ENCODE data around the gene PLPP1.

The PLPP1 gene

DNA sequence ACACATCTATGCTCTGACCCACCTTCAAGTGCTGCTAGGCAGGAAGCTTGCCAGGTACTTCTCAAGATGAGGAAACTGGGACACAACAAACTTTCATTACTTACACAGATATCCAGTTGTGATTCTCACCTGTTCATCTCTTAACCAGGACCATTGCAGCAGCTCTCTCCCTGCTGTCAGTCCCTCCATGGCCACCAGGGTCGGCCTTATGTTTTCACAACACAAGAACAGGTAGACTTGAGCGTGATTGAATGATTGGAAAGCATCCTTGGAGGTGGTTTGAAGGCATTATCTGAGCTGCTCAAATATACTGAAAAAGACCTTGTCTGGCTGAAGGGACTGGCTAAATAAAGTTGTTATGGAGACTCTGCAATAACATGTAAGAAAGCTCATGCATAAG is 132.6 kb downstream of the PLPP1 start:
- no peaks in the 10 kb centered on the region for H3K27me3 ChIP-seq (ENCODE audit: control insufficient read depth in 2 of 2, insufficient read depth in 2 of 2, low read length in 2 of 2)
- H3K36me3 ChIP-seq (ENCODE audit: control insufficient read depth in 2 of 2, insufficient read depth in 2 of 2, low read length in 2 of 2) = peaks cover 35 to 42% of the 10 kb centered on the region in 2 donors
- no peak overlapping the region for H3K27ac ChIP-seq (ENCODE audit: low read depth in 2 of 2, low read length in 2 of 2)
- H3K9me3 ChIP-seq (ENCODE audit: control insufficient read depth in 2 of 2, low read length in 2 of 2) = no peaks in the 10 kb centered on the region
- H3K4me1 ChIP-seq (ENCODE audit: control insufficient read depth in 2 of 2, insufficient read depth in 2 of 2, low read length in 2 of 2) = no peaks in the 10 kb centered on the region
- H3K4me3 ChIP-seq (ENCODE audit: low read length in 2 of 2) = no peak overlapping the region
- no peak overlapping the region for H3K9ac ChIP-seq (ENCODE audit: low read depth in 1 of 2, low read length in 2 of 2)

DNA sequence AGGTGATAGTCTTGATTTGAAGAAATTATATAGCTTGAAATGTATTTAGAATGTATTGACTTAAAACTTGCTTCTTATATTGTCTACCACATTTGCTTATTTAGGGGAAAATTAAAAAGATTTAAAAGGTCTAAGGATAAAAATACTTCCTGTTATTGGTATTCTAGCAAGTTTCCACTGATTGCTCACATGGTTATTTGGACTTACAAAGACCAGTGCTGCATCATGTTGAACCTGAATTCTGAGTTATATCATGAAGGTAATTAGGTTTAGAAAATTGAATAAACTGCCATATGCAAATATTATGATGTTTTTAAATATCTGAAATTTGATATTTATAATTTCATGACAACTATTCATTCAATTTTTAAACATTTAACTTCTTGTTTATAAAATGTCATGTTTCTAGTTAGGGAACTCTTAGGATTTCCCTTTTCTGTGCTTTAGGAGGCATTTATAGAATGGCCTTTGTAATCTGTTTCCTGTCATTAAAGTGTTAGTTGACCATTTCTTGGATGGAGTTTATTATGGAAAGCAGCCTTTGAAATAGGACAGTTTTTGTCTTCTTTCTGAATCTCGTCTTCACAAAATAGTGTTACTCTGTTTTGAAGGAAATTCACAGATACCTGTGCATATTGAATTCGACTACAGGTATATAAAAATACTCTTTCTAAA is 141.1 kb downstream of the PLPP1 start:
- Histone ChIP-seq H3K9me3 (ENCODE audit: control insufficient read depth in 2 of 2, low read length in 2 of 2) (peaks cover 0 to 6% of the 10 kb centered on the region in 2 donors), H3K36me3 (ENCODE audit: control insufficient read depth in 2 of 2, insufficient read depth in 2 of 2, low read length in 2 of 2) (peaks cover 4 to 12% of the 10 kb centered on the region in 2 donors), H3K27me3 (ENCODE audit: control insufficient read depth in 2 of 2, insufficient read depth in 2 of 2, low read length in 2 of 2) (no peaks in the 10 kb centered on the region), H3K4me3 (ENCODE audit: low read length in 2 of 2) (no peak overlapping the region), H3K27ac (ENCODE audit: low read depth in 2 of 2, low read length in 2 of 2) (no peak overlapping the region), H3K9ac (ENCODE audit: low read depth in 1 of 2, low read length in 2 of 2) (no peak overlapping the region), H3K4me1 (ENCODE audit: control insufficient read depth in 2 of 2, insufficient read depth in 2 of 2, low read length in 2 of 2) (peaks cover 13 to 21% of the 10 kb centered on the region in 2 donors)

DNA sequence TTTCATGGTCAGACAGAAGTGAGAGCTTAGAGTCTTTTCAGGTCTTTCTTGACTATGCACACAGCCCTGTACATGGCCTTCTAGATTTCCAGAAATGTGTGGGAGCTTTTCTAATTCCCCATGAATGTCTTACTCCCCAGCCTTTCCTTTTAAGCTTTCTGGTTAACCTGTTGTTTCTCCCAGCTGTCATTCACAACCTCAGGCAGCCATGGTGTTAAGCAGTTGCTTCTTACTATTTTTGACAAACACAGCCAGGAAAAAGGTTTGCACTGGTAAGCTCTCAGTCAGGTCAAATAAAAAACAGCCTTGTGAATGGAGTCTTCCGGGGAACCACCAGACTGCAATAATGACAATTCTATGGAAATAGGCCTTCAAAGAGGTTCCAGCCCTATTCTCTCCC is 142.1 kb downstream of the PLPP1 start:
- H3K9me3 ChIP-seq (ENCODE audit: control insufficient read depth in 2 of 2, low read length in 2 of 2) = peaks cover 0 to 6% of the 10 kb centered on the region in 2 donors
- no peak overlapping the region for H3K4me3 ChIP-seq (ENCODE audit: low read length in 2 of 2)
- H3K9ac ChIP-seq (ENCODE audit: low read depth in 1 of 2, low read length in 2 of 2) = no peak overlapping the region
- no peaks in the 10 kb centered on the region for H3K27me3 ChIP-seq (ENCODE audit: control insufficient read depth in 2 of 2, insufficient read depth in 2 of 2, low read length in 2 of 2)
- no peak overlapping the region for H3K27ac ChIP-seq (ENCODE audit: low read depth in 2 of 2, low read length in 2 of 2)
- peaks cover 2 to 20% of the 10 kb centered on the region in 2 donors for H3K36me3 ChIP-seq (ENCODE audit: control insufficient read depth in 2 of 2, insufficient read depth in 2 of 2, low read length in 2 of 2)
- H3K4me1 ChIP-seq (ENCODE audit: control insufficient read depth in 2 of 2, insufficient read depth in 2 of 2, low read length in 2 of 2) = peaks cover 13 to 21% of the 10 kb centered on the region in 2 donors

DNA sequence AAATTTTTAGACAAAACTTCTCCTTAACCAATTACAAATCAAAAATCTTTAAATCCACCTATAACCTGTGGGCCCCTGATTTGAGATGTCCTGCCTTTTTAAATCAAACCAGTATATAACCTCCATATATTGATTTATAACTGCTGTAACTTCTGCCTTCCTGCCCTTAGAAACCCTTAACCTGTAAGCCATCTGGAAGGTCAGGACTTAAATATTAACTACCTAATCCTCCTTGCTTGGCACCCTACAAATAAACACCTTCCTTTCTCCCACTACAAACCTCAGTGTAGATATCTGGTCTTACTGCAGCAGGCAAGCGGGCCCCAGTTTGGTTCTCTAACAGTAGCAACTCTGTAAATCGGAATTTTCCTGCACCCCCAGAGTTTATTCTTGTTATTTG is 143.1 kb downstream of the PLPP1 start:
- H3K27me3 ChIP-seq (ENCODE audit: control insufficient read depth in 2 of 2, insufficient read depth in 2 of 2, low read length in 2 of 2) = no peaks in the 10 kb centered on the region
- H3K36me3 ChIP-seq (ENCODE audit: control insufficient read depth in 2 of 2, insufficient read depth in 2 of 2, low read length in 2 of 2) = peaks cover 2 to 20% of the 10 kb centered on the region in 2 donors
- no peak overlapping the region for H3K9ac ChIP-seq (ENCODE audit: low read depth in 1 of 2, low read length in 2 of 2)
- peak overlapping the region in 1 of 2 donors; percentile 24 for H3K4me3 ChIP-seq (ENCODE audit: low read length in 2 of 2)
- H3K4me1 ChIP-seq (ENCODE audit: control insufficient read depth in 2 of 2, insufficient read depth in 2 of 2, low read length in 2 of 2) = peaks cover 13 to 21% of the 10 kb centered on the region in 2 donors
- peak overlapping the region; percentile 27 to 52 for H3K27ac ChIP-seq (ENCODE audit: low read depth in 2 of 2, low read length in 2 of 2)
- peaks cover 0 to 6% of the 10 kb centered on the region in 2 donors for H3K9me3 ChIP-seq (ENCODE audit: control insufficient read depth in 2 of 2, low read length in 2 of 2)

DNA sequence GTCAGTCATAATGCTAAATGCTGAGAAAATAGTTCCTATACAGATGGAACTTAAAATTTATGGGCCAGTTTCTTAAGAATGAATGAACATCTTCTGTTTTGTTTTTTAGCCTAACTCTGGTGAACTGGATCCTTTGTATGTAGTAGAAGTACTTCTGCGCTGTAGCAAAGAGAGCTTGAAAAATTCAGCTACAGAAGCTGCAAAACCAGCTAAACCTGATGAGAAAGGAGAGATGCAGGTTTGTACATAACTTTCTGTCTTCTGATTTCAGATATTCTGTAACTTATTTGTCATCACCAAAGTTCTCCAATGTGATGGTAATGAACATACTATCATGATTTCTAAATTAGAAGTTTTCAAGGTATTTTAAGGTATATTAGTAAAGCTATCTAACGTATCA is 146.9 kb downstream of the PLPP1 start:
- peaks cover 3 to 22% of the 10 kb centered on the region in 2 donors for H3K36me3 ChIP-seq (ENCODE audit: control insufficient read depth in 2 of 2, insufficient read depth in 2 of 2, low read length in 2 of 2)
- no peak overlapping the region for H3K4me3 ChIP-seq (ENCODE audit: low read length in 2 of 2)
- H3K4me1 ChIP-seq (ENCODE audit: control insufficient read depth in 2 of 2, insufficient read depth in 2 of 2, low read length in 2 of 2) = peaks cover 13 to 21% of the 10 kb centered on the region in 2 donors

DNA sequence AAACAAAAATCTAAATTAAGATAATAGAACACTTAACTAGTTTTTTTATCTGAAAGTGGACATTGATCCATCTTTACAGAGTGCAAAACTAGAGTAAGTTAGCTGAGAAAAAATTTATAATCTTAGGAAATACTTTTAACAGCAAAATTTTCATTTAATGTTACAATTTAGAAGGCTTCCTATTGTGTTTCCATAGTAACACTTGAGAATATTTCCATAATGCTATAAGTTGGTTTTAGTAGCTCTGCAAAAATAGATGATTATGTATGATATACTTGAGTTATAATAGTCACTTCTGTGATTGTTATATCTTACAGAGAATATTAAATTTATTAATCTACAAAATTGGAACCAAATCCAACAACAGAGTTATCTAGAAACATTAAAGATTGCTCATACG is 148.4 kb downstream of the PLPP1 start:
- H3K4me1 ChIP-seq (ENCODE audit: control insufficient read depth in 2 of 2, insufficient read depth in 2 of 2, low read length in 2 of 2) = peaks cover 7 to 15% of the 10 kb centered on the region in 2 donors

More for the DNA sequence above, 146.9 kb downstream of the PLPP1 start:
- Histone ChIP-seq H3K9me3 (ENCODE audit: control insufficient read depth in 2 of 2, low read length in 2 of 2) (peaks cover 0 to 5% of the 10 kb centered on the region in 2 donors), H3K9ac (ENCODE audit: low read depth in 1 of 2, low read length in 2 of 2) (no peak overlapping the region), H3K27ac (ENCODE audit: low read depth in 2 of 2, low read length in 2 of 2) (no peak overlapping the region), H3K27me3 (ENCODE audit: control insufficient read depth in 2 of 2, insufficient read depth in 2 of 2, low read length in 2 of 2) (no peaks in the 10 kb centered on the region)

DNA sequence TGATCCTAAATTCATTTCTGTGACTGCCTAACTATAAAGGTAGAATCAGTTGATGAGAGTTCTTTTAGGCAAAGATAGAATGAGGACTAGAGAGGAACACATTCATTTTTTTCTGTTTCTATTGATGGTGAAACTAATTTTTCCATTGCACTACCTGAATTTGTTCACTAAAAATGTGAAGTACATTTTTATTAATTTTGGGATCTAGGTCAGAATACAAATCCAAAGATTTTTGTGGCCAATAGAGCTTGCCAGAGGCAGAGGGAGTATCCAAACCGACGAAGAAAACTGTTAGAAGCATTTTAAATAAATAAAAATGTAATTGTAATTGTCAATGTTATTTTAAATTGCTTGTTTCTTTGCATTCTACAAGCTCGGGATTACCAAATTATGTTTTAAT is 148.9 kb downstream of the PLPP1 start:
- Histone ChIP-seq H3K4me1 (ENCODE audit: control insufficient read depth in 2 of 2, insufficient read depth in 2 of 2, low read length in 2 of 2) (peaks cover 2 to 11% of the 10 kb centered on the region in 2 donors), H3K27me3 (ENCODE audit: control insufficient read depth in 2 of 2, insufficient read depth in 2 of 2, low read length in 2 of 2) (no peaks in the 10 kb centered on the region), H3K9me3 (ENCODE audit: control insufficient read depth in 2 of 2, low read length in 2 of 2) (no peaks in the 10 kb centered on the region), H3K9ac (ENCODE audit: low read depth in 1 of 2, low read length in 2 of 2) (no peak overlapping the region), H3K27ac (ENCODE audit: low read depth in 2 of 2, low read length in 2 of 2) (no peak overlapping the region), H3K4me3 (ENCODE audit: low read length in 2 of 2) (no peak overlapping the region), H3K36me3 (ENCODE audit: control insufficient read depth in 2 of 2, insufficient read depth in 2 of 2, low read length in 2 of 2) (peaks cover 7 to 22% of the 10 kb centered on the region in 2 donors)

More for the DNA sequence above, 148.4 kb downstream of the PLPP1 start:
- H3K27ac ChIP-seq (ENCODE audit: low read depth in 2 of 2, low read length in 2 of 2) = no peak overlapping the region
- no peaks in the 10 kb centered on the region for H3K9me3 ChIP-seq (ENCODE audit: control insufficient read depth in 2 of 2, low read length in 2 of 2)
- H3K4me3 ChIP-seq (ENCODE audit: low read length in 2 of 2) = no peak overlapping the region
- peaks cover 7 to 22% of the 10 kb centered on the region in 2 donors for H3K36me3 ChIP-seq (ENCODE audit: control insufficient read depth in 2 of 2, insufficient read depth in 2 of 2, low read length in 2 of 2)
- no peak overlapping the region for H3K9ac ChIP-seq (ENCODE audit: low read depth in 1 of 2, low read length in 2 of 2)
- no peaks in the 10 kb centered on the region for H3K27me3 ChIP-seq (ENCODE audit: control insufficient read depth in 2 of 2, insufficient read depth in 2 of 2, low read length in 2 of 2)

DNA sequence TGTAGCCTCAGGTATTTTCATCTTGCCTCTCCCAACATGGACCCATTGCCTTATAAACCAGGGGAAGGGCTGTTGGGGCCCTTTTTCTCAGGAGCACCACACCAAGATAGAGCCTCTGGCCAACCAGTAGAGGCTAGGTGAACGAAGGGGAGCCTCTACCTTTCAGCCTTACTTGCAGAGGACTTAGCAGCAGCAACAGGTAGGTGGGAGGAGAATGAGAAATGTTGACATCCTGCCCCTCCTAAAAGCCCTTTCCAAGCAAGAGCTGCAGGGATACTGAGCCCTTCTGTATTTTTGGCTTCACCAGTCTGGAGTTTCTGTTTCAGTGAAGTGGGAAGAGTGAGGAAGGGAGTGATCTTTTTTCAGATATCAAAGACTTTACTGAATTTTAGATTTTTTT is 149.5 kb downstream of the PLPP1 start:
- peaks cover 0 to 9% of the 10 kb centered on the region in 2 donors for H3K4me1 ChIP-seq (ENCODE audit: control insufficient read depth in 2 of 2, insufficient read depth in 2 of 2, low read length in 2 of 2)
- H3K27me3 ChIP-seq (ENCODE audit: control insufficient read depth in 2 of 2, insufficient read depth in 2 of 2, low read length in 2 of 2) = no peaks in the 10 kb centered on the region
- no peak overlapping the region for H3K27ac ChIP-seq (ENCODE audit: low read depth in 2 of 2, low read length in 2 of 2)
- no peak overlapping the region for H3K4me3 ChIP-seq (ENCODE audit: low read length in 2 of 2)
- H3K9ac ChIP-seq (ENCODE audit: low read depth in 1 of 2, low read length in 2 of 2) = no peak overlapping the region
- no peaks in the 10 kb centered on the region for H3K9me3 ChIP-seq (ENCODE audit: control insufficient read depth in 2 of 2, low read length in 2 of 2)
- H3K36me3 ChIP-seq (ENCODE audit: control insufficient read depth in 2 of 2, insufficient read depth in 2 of 2, low read length in 2 of 2) = peaks cover 7 to 22% of the 10 kb centered on the region in 2 donors

DNA sequence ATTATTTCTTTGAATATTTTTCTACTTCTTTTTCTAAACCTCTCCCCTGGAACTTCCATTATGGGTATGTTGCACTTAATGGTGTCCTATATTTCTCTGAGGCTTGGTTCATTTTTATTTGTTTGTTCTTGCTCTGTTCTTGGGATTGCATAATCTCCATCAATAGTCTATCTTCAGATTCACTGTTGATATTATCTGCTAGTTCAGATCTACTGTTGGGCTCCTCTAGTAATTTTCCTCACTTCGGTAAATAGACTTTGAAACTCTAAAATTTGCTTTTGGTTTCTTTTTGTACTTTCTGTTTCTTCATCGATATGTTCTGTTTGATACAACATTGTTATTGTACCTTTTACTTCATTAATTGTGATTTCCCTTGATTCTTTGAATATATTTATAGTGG is 150.7 kb downstream of the PLPP1 start:
- no peak overlapping the region for H3K27ac ChIP-seq (ENCODE audit: low read depth in 2 of 2, low read length in 2 of 2)
- no peaks in the 10 kb centered on the region for H3K9me3 ChIP-seq (ENCODE audit: control insufficient read depth in 2 of 2, low read length in 2 of 2)
- H3K27me3 ChIP-seq (ENCODE audit: control insufficient read depth in 2 of 2, insufficient read depth in 2 of 2, low read length in 2 of 2) = no peaks in the 10 kb centered on the region
- H3K4me3 ChIP-seq (ENCODE audit: low read length in 2 of 2) = no peak overlapping the region
- H3K9ac ChIP-seq (ENCODE audit: low read depth in 1 of 2, low read length in 2 of 2) = no peak overlapping the region
- peaks cover 0 to under 1% of the 10 kb centered on the region in 2 donors for H3K4me1 ChIP-seq (ENCODE audit: control insufficient read depth in 2 of 2, insufficient read depth in 2 of 2, low read length in 2 of 2)
- peaks cover 10 to 26% of the 10 kb centered on the region in 2 donors for H3K36me3 ChIP-seq (ENCODE audit: control insufficient read depth in 2 of 2, insufficient read depth in 2 of 2, low read length in 2 of 2)

DNA sequence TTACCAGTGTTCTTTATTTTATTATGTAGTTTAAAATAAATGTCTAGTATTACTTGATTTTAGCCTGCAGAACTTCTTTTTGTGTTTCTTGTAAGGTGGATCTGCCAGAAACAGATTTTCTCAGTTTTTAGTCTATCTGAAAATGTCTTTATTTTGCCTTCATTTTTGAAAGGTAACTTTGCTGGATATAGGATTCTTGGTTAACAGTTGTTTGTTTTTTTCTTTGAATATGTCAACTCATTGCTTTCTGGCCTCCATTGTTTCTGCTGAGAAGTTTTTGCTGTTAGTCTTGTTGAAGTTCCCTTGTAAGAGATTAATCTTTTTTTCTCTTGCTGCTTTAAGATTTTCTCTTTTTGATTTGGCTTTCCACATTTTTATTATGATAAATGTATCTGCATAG is 151.5 kb downstream of the PLPP1 start:
- no peaks in the 10 kb centered on the region for H3K9me3 ChIP-seq (ENCODE audit: control insufficient read depth in 2 of 2, low read length in 2 of 2)
- H3K9ac ChIP-seq (ENCODE audit: low read depth in 1 of 2, low read length in 2 of 2) = no peak overlapping the region
- peaks cover 12 to 23% of the 10 kb centered on the region in 2 donors for H3K36me3 ChIP-seq (ENCODE audit: control insufficient read depth in 2 of 2, insufficient read depth in 2 of 2, low read length in 2 of 2)
- H3K4me1 ChIP-seq (ENCODE audit: control insufficient read depth in 2 of 2, insufficient read depth in 2 of 2, low read length in 2 of 2) = no peaks in the 10 kb centered on the region
- H3K4me3 ChIP-seq (ENCODE audit: low read length in 2 of 2) = no peak overlapping the region
- no peaks in the 10 kb centered on the region for H3K27me3 ChIP-seq (ENCODE audit: control insufficient read depth in 2 of 2, insufficient read depth in 2 of 2, low read length in 2 of 2)
- no peak overlapping the region for H3K27ac ChIP-seq (ENCODE audit: low read depth in 2 of 2, low read length in 2 of 2)
